OCI-LY1 (cell line): ENCODE measurements around the gene GTSF1L.

ENCODE experiments used
- H2AFZ ChIP-seq: fragments of 200-600 bp; sonication (generic), shearing (Covaris generic); 2 replicates; pipeline ENCODE4 v1.6.0; 2014; ENCODE audit warnings: antibody characterized with exemption, mild to moderate bottlenecking, low read length
- H3F3A ChIP-seq: fragments of 200-600 bp; sonication (generic), shearing (Covaris generic); 2 replicates; pipeline ENCODE4 v1.6.0; 2014; ENCODE audit warnings: mild to moderate bottlenecking, antibody characterized with exemption, low read length, moderate library complexity; ENCODE audit not compliant: insufficient read depth
- H3K27ac ChIP-seq: fragments of 200-600 bp; sonication (generic); 2 replicates; pipeline ENCODE4 v1.5.1; 2014; ENCODE audit warnings: low read length, mixed run types, mild to moderate bottlenecking, low read depth; ENCODE audit not compliant: poor library complexity, severe bottlenecking
- H3K27me3 ChIP-seq: fragments of 200-600 bp; sonication (generic); 2 replicates; pipeline ENCODE4 v1.6.0; 2014; ENCODE audit warnings: antibody characterized with exemption, mild to moderate bottlenecking, low read length, moderate library complexity; ENCODE audit not compliant: insufficient read depth
- H3K36me3 ChIP-seq: fragments of 200-600 bp; sonication (generic); 2 replicates; pipeline ENCODE4 v1.6.1; 2014; ENCODE audit warnings: mild to moderate bottlenecking, antibody characterized with exemption, low read length, moderate library complexity, mixed read lengths; ENCODE audit not compliant: insufficient read depth
- H3K4me1 ChIP-seq: fragments of 200-600 bp; sonication (generic); 2 replicates; pipeline ENCODE4 v1.5.1; 2014; ENCODE audit warnings: mild to moderate bottlenecking, low read length, moderate library complexity; ENCODE audit not compliant: insufficient read depth, severe bottlenecking
- H3K4me2 ChIP-seq: fragments of 200-600 bp; sonication (generic), shearing (Covaris generic); 2 replicates; pipeline ENCODE4 v1.6.1; 2014; ENCODE audit warnings: low read length
- H3K4me3 ChIP-seq: fragments of 200-600 bp; sonication (generic); 2 replicates; pipeline ENCODE4 v1.5.1; 2014; ENCODE audit warnings: low read length, low read depth, mild to moderate bottlenecking, mixed read lengths; ENCODE audit not compliant: poor library complexity, severe bottlenecking
- H3K79me2 ChIP-seq: fragments of 200-600 bp; shearing (Covaris generic); 2 replicates; pipeline ENCODE4 v1.6.1; 2016; ENCODE audit warnings: mixed run types, low read length, mixed read lengths; ENCODE audit not compliant: insufficient read depth
- H3K9ac ChIP-seq: fragments of 200-600 bp; sonication (generic), shearing (Covaris generic); 2 replicates; pipeline ENCODE4 v1.6.1; 2014; ENCODE audit warnings: mild to moderate bottlenecking, low read length, mixed read lengths
- H3K9me2 ChIP-seq: fragments of 200-600 bp; sonication (generic), shearing (Covaris generic); 2 replicates; pipeline ENCODE4 v1.6.1; 2014; ENCODE audit warnings: low read depth, mild to moderate bottlenecking, low read length, mixed read lengths
- H3K9me3 ChIP-seq: fragments of 200-600 bp; shearing (Covaris generic); 2 replicates; pipeline ENCODE4 v1.6.1; 2014; ENCODE audit warnings: low read length, mixed read lengths
- H4K20me1 ChIP-seq: fragments of 200-600 bp; sonication (generic), shearing (Covaris generic); 2 replicates; pipeline ENCODE4 v1.6.0; 2016; ENCODE audit warnings: mild to moderate bottlenecking, low read length; ENCODE audit not compliant: insufficient read depth
- CTCF ChIP-seq: fragments of 200-600 bp; sonication (generic), shearing (Covaris generic); IDR thresholded peaks from 2 replicates; pipeline ENCODE4 v1.5.1; 2017; ENCODE audit warnings: mild to moderate bottlenecking, antibody characterized with exemption, low read length, moderate library complexity, mixed read lengths
- EZH2 ChIP-seq: fragments of 200-600 bp; sonication (generic), shearing (Covaris generic); IDR thresholded peaks from 2 replicates; pipeline ENCODE4 v1.8.0; 2017; ENCODE audit warnings: borderline replicate concordance, mixed run types, mild to moderate bottlenecking, antibody characterized with exemption, low read length, moderate library complexity, mixed read lengths

GTSF1L gene

GRCh38 chr20:43750774-43751166, 24.0 kb upstream of the GTSF1L start:
- no peaks in the 10 kb centered on the region for H3K9me2 ChIP-seq
- peak overlapping the region; percentile 97 for H3K27ac ChIP-seq
- no peak overlapping the region for H2AFZ ChIP-seq
- no peaks in the 10 kb centered on the region for H3F3A ChIP-seq
- peaks cover 71% of the 10 kb centered on the region for H3K4me1 ChIP-seq
- no peaks in the 10 kb centered on the region for H3K79me2 ChIP-seq
- no peaks in the 10 kb centered on the region for H3K9me3 ChIP-seq
- no peaks in the 10 kb centered on the region; the same call in 1 of the 2 replicates for H3K36me3 ChIP-seq
- no peak for TF ChIP-seq CTCF
- no peak for TF ChIP-seq EZH2
- H4K20me1 ChIP-seq = no peaks in the 10 kb centered on the region
- peak overlapping the region; percentile 42; the same call in 1 of the 2 replicates for H3K4me2 ChIP-seq
- H3K27me3 ChIP-seq = no peaks in the 10 kb centered on the region
- no peak overlapping the region for H3K4me3 ChIP-seq
- peak overlapping the region; percentile 7; the same call in 1 of the 2 replicates for H3K9ac ChIP-seq

- Histone ChIP-seq H3K4me1 (peaks cover 80% of the 10 kb centered on the region), H3K9ac (no peak overlapping the region), H3K9me2 (no peaks in the 10 kb centered on the region), H3F3A (no peaks in the 10 kb centered on the region), H3K27ac (peak overlapping the region; percentile 97), H4K20me1 (no peaks in the 10 kb centered on the region), H3K36me3 (no peaks in the 10 kb centered on the region; the same call in 1 of the 2 replicates), H3K4me2 (peak overlapping the region; percentile 15; the same call in 1 of the 2 replicates), H3K9me3 (no peaks in the 10 kb centered on the region), H3K79me2 (no peaks in the 10 kb centered on the region), H3K4me3 (no peak overlapping the region), H2AFZ (no peak overlapping the region), H3K27me3 (no peaks in the 10 kb centered on the region)
- peak; percentile 98 for TF ChIP-seq CTCF
- TF ChIP-seq EZH2 = no peak
These were observed 23.0 kb upstream of the GTSF1L start for GRCh38 chr20:43749734-43750294.

GRCh38 chr20:43748274-43748673, 21.5 kb upstream of the GTSF1L start:
- Histone ChIP-seq H3F3A (no peaks in the 10 kb centered on the region), H2AFZ (no peak overlapping the region), H3K9me3 (no peaks in the 10 kb centered on the region), H3K27me3 (no peaks in the 10 kb centered on the region), H3K9ac (0 out of 2 replicates have a peak overlapping the region, but pooled peaks have one; percentile 9), H3K4me3 (no peak overlapping the region), H3K4me1 (peaks cover 95% of the 10 kb centered on the region), H3K4me2 (no peak overlapping the region), H3K9me2 (no peaks in the 10 kb centered on the region), H4K20me1 (no peaks in the 10 kb centered on the region), H3K79me2 (no peaks in the 10 kb centered on the region), H3K27ac (peak overlapping the region; percentile 60), H3K36me3 (no peaks in the 10 kb centered on the region)
- TF ChIP-seq EZH2 (no peak), CTCF (no peak)
